ENCODE data around the gene SPTB. TPM values are rescaled to one million over a fixed set of nuclear protein-coding genes. Genes with fewer than 3 reads are reported as not detected.

SPTB gene
- total and polyA plus RNA-seq, 9 of the 15 experiments (the other 6 are each of a cell fraction or from before 2014, with no cell fraction given): 0.21 to 45.9 (median 11.7) TPM

- BruUV-seq (replicated peaks): no TSS peak
- no peak overlapping the region for H3K27ac ChIP-seq (ENCODE audit: extremely low read depth, low read depth, low read length)
- ATAC-seq: no peak
- ChIA-PET CTCF (ENCODE audit: low intra/inter-chr PET ratio) (interaction anchor here (0.9 kb wide), 1 partner anchor 14 kb away, joined by 5 read pairs; no protein-coding TSS in a partner anchor), POLR2A (interaction anchor here (0.6 to 4.7 kb wide), 6 partner anchors 9 to 292 kb away, joined by 3 to 24 read pairs (median 4); partner anchors contain the start of gene FNTB)
- WGBS (ENCODE audit: insufficient coverage, low coverage, missing lambda C conversion rate): 75% methylated on average over 4 of the region's 4 CpGs
- H3K9me1 ChIP-seq (ENCODE audit: control insufficient read depth, insufficient read depth, low read length): no peaks in the 10 kb centered on the region
- FAIRE-seq: no peak
- H3K4me2 ChIP-seq (ENCODE audit: insufficient read depth, low read length): peak overlapping the region; percentile 85
- in situ Hi-C loops (cut with MboI): no loop called here
- H3K4me1 ChIP-seq (replicated peaks in 1 of 2; ENCODE audit: control insufficient read depth in 2 of 2, insufficient read depth in 2 of 2, low read length in 2 of 2): peaks cover 18 to 28% of the 10 kb centered on the region in 2 experiments; a peak in 4 of 5 replicates
- H3K27me3 ChIP-seq (ENCODE audit: control insufficient read depth in 2 of 2, insufficient read depth in 2 of 2, low read length in 2 of 2): no peaks in the 10 kb centered on the region
- DNase-seq (ENCODE audit: extremely low read depth in 1 of 4, low spot score in 3 of 4): no peak
- intact Hi-C loops (cut with micrococcal nuclease): loop anchor here (2.0 kb wide), 2 partner anchors 35 to 53 kb away; no protein-coding TSS in a partner anchor
- no peaks in the 10 kb centered on the region; the same call in 1 of the 3 replicates for H3K36me3 ChIP-seq (ENCODE audit: control insufficient read depth, insufficient read depth, low read length)
- no peaks in the 10 kb centered on the region for H3K9me3 ChIP-seq (replicated peaks; ENCODE audit: control insufficient read depth, insufficient read depth, low read depth, low read length)
- H3K79me2 ChIP-seq (ENCODE audit: control insufficient read depth, insufficient read depth, low read length): peaks cover 70% of the 10 kb centered on the region
- H4K20me1 ChIP-seq (replicated peaks; ENCODE audit: control insufficient read depth, insufficient read depth, low read length): no peaks in the 10 kb centered on the region
- H2AFZ ChIP-seq (ENCODE audit: low read depth, low read length): no peak overlapping the region
- H3K9ac ChIP-seq (ENCODE audit: insufficient read depth in 1 of 2, low read depth in 2 of 2, low read length in 2 of 2): peak overlapping the region; percentile 8 to 54; a peak in 3 of 4 replicates
- H3K4me3 ChIP-seq: peak overlapping the region; percentile 78; the same call in 1 of the 2 replicates
- no peak for TF ChIP-seq MYBL2 (IDR thresholded peaks at IDR 0.05; ENCODE audit: low read depth)
- no peak for TF ChIP-seq MYBL2 (CRISPR knock-in tag; IDR thresholded peaks at IDR 0.05; ENCODE audit: borderline replicate concordance)
- no peak for TF ChIP-seq PRDM10 (IDR thresholded peaks at IDR 0.05; ENCODE audit: partially characterized antibody)
- TF ChIP-seq ZSCAN32 (CRISPR knock-in tag; IDR thresholded peaks at IDR 0.05): no peak
- TF ChIP-seq ZNF589 (CRISPR knock-in tag; IDR thresholded peaks at IDR 0.05; ENCODE audit: low read depth): no peak
- no peak for TF ChIP-seq EGR1 (conservative IDR thresholded peaks at IDR 0.05)
- no peak for TF ChIP-seq ZBTB40 (IDR thresholded peaks at IDR 0.05)
- no peak for TF ChIP-seq ZBTB40 (CRISPR knock-in tag; IDR thresholded peaks at IDR 0.05)
- TF ChIP-seq MTA1 (IDR thresholded peaks at IDR 0.05; ENCODE audit: borderline replicate concordance): no peak
- TF ChIP-seq ZNF75A (CRISPR knock-in tag; IDR thresholded peaks at IDR 0.05): no peak
- no peak for TF ChIP-seq NUFIP1 (IDR thresholded peaks at IDR 0.05; ENCODE audit: partially characterized antibody)
Observed at GRCh38 chr14:64877846-64878245, 1.9 kb downstream of the SPTB start.

All from K562 (cell line).